Left renal cortex interstitium (tissue), 4 donors: Measurements from ENCODE around the gene IFNG. TPM values are rescaled to one million over a fixed set of nuclear protein-coding genes. Genes with fewer than 3 reads are reported as not detected.

Source experiments
- DNase-seq, 4 donors: peaks; one replicate each; pipeline ENCODE4 v3.0.0-alpha.2; 2013; ENCODE audit warnings: low read depth in 4 of 4, low spot score in 2 of 4, missing footprints in 1 of 4
- polyA plus RNA-seq, 4 donors: library from polyadenylated mRNA; unstranded; fragments of 120-200 nt; gene quantifications; one replicate each; pipeline ENCODE4 v1.2.1, GENCODE V29; 2013; ENCODE audit not compliant: insufficient read length in 4 of 4

The IFNG gene
- polyA plus RNA-seq, 4 donors, result not detected

GRCh38 chr12:68118096-68118755 is 41.3 kb downstream of the IFNG start:
- no peak for DNase-seq

GRCh38 chr12:68117661-68118060 is 41.9 kb downstream of the IFNG start:
- no peak for DNase-seq

GRCh38 chr12:68115281-68115680 is 44.3 kb downstream of the IFNG start:
- no peak for DNase-seq

- no peak for DNase-seq
Measured at GRCh38 chr12:68114606-68115005, 44.9 kb downstream of the IFNG start.

GRCh38 chr12:68113644-68114043 is 45.9 kb downstream of the IFNG start:
- no peak for DNase-seq

GRCh38 chr12:68111995-68112394 is 47.5 kb downstream of the IFNG start:
- no peak for DNase-seq

- DNase-seq, result no peak
Measured at GRCh38 chr12:68109444-68110217, 49.9 kb downstream of the IFNG start.

GRCh38 chr12:68109001-68109400 is 50.5 kb downstream of the IFNG start:
- DNase-seq, result no peak

GRCh38 chr12:68106660-68107059 is 52.9 kb downstream of the IFNG start:
- DNase-seq, result no peak

GRCh38 chr12:68106160-68106559 is 53.4 kb downstream of the IFNG start:
- DNase-seq, result no peak

Other genes with a start within 250 kb of the IFNG start
- under 1 TPM in 3 of 4 donors, not detected in 1; 0.08 to 0.27 (median 0.16) TPM for gene IFNG-AS1, start 170.3 kb downstream of the IFNG start, polyA plus RNA-seq
- gene IL26, start 66.1 kb upstream of the IFNG start, polyA plus RNA-seq, result not detected
- gene IL22, start 93.9 kb upstream of the IFNG start, polyA plus RNA-seq, result not detected
- 10 to 100 TPM; 31.6 to 41.0 (median 37.3) TPM for gene MDM1, start 172.6 kb upstream of the IFNG start, polyA plus RNA-seq